Epithelial cell of esophagus (primary cell): ENCODE results near the gene RNF11.

ENCODE experiments used
- DNase-seq: peaks from one replicate; pipeline ENCODE4 v3.0.0; 2010; ENCODE audit warnings: low read depth
- H3K4me3 ChIP-seq: 2 replicates; pipeline ENCODE4 v1.5.1; 2011; ENCODE audit warnings: mild to moderate bottlenecking, low read length, control low read depth
- CTCF ChIP-seq: IDR thresholded peaks from 2 replicates; pipeline ENCODE4 v1.5.1; 2011; ENCODE audit warnings: low read depth, mild to moderate bottlenecking, low read length, control low read depth, inconsistent platforms; ENCODE audit not compliant: insufficient read depth; ENCODE audit errors: missing control alignments

The RNF11 gene

GRCh38 chr1:51302270-51302669 lies 66.2 kb downstream of the RNF11 start:
- TF ChIP-seq CTCF = no peak
- H3K4me3 ChIP-seq = no peak overlapping the region
- no peak for DNase-seq

- H3K4me3 ChIP-seq = no peak overlapping the region
- no peak for TF ChIP-seq CTCF
- no peak for DNase-seq
These were observed 66.7 kb downstream of the RNF11 start for GRCh38 chr1:51302746-51303145.

- no peak for DNase-seq
- no peak overlapping the region for H3K4me3 ChIP-seq
- no peak for TF ChIP-seq CTCF
These were observed 67.2 kb downstream of the RNF11 start for GRCh38 chr1:51303315-51303714.

- TF ChIP-seq CTCF = no peak
- no peak overlapping the region for H3K4me3 ChIP-seq
- DNase-seq = no peak
These were observed 67.7 kb downstream of the RNF11 start for GRCh38 chr1:51303751-51304251.

GRCh38 chr1:51304360-51304759 lies 68.3 kb downstream of the RNF11 start:
- DNase-seq = no peak
- TF ChIP-seq CTCF = no peak
- no peak overlapping the region for H3K4me3 ChIP-seq

GRCh38 chr1:51305371-51305823 lies 69.3 kb downstream of the RNF11 start:
- no peak overlapping the region for H3K4me3 ChIP-seq
- no peak for TF ChIP-seq CTCF
- DNase-seq = no peak

- DNase-seq = no peak
- no peak for TF ChIP-seq CTCF
- H3K4me3 ChIP-seq = no peak overlapping the region
These were observed 70.9 kb downstream of the RNF11 start for GRCh38 chr1:51306950-51307349.
